HCT116 (cell line): ENCODE results near the gene WWOX. TPM values are rescaled to one million over a fixed set of nuclear protein-coding genes. Genes with fewer than 3 reads are reported as not detected.

Experiments used
- ATAC-seq: fragments of 200-7000 bp; cut with Tn5 transposase; 2 replicates; pipeline ENCODE4 v1.9.1; 2020; ENCODE audit warnings: mild to moderate bottlenecking, moderate library complexity
- BruUV-seq: library from RNA; stranded (reverse); fragments of 400-500 nt; replicated peaks from 2 replicates; lab custom pipeline; 2021; lab: Mats Ljungman, UMichigan
- CTCF ChIA-PET: fragments of 300-600 bp; sonication (Branson Sonifier 250); formaldehyde crosslinking; loops from one replicate; lab custom pipeline; 2021; ENCODE audit warnings: antibody characterized with exemption; lab: Charles Lee
- POLR2A ChIA-PET: fragments of 300-600, 350-600 bp; sonication (Branson Sonifier 250); formaldehyde crosslinking; loops from one replicate; lab custom pipeline; 2021; ENCODE audit warnings: antibody characterized with exemption; lab: Charles Lee
- RAD21 ChIA-PET, 2 experiments: fragments of 300-600 bp; sonication (Branson Sonifier 250); formaldehyde crosslinking; loops; one replicate each; lab custom pipeline; 2023; ENCODE audit warnings: low total read pairs in 2 of 2; ENCODE audit not compliant: uncharacterized antibody in 2 of 2, unreplicated experiment in 2 of 2, low non-redundant PET in 1 of 2; lab: Charles Lee
- DNase-seq: peaks from one replicate; pipeline ENCODE4 v3.0.0-alpha.2; 2010; ENCODE audit warnings: low read depth, low spot score
- H2AFZ ChIP-seq: fragments of 200-600 bp; shearing (Covaris generic), sonication (generic); 2 replicates; pipeline ENCODE4 v1.6.1; 2017; ENCODE audit warnings: low read depth, mixed run types, mixed read lengths, antibody characterized with exemption, low read length; ENCODE audit not compliant: poor library complexity, severe bottlenecking
- H3K27ac ChIP-seq: 2 replicates; pipeline ENCODE4 v1.5.1; 2012; ENCODE audit warnings: low read depth, low read length
- H3K27me3 ChIP-seq: fragments of 200-600 bp; sonication (generic); 2 replicates; pipeline ENCODE4 v1.6.1; 2016; ENCODE audit warnings: mixed run types, low read length, mixed read lengths; ENCODE audit not compliant: insufficient read depth
- H3K36me3 ChIP-seq, 2 experiments: fragments of 200-500 bp in 1 of 2; fragments of 200-600 bp in 1 of 2; sonication (Bioruptor generic) in 1 of 2; sonication (generic) in 1 of 2; 2 replicates each; pipeline versions ENCODE4 v1.5.1 to v1.6.1; 2014 to 2016; ENCODE audit warnings: low read length in 2 of 2, inconsistent platforms in 1 of 2, mixed read lengths in 1 of 2, mixed run types in 1 of 2; ENCODE audit not compliant: insufficient read depth in 2 of 2, control insufficient read depth in 1 of 2
- H3K4me1 ChIP-seq, 2 experiments: fragments of 200-600 bp in 1 of 2; sonication (generic) in 1 of 2; 2 replicates each; pipeline versions ENCODE4 v1.5.1 to v1.6.1; 2012 to 2017; ENCODE audit warnings: low read length in 2 of 2, inconsistent platforms in 1 of 2, mild to moderate bottlenecking in 1 of 2, mixed read lengths in 1 of 2, mixed run types in 1 of 2, moderate library complexity in 1 of 2; ENCODE audit not compliant: insufficient read depth in 2 of 2, control insufficient read depth in 1 of 2
- H3K4me2 ChIP-seq: fragments of 200-600 bp; sonication (generic); 2 replicates; pipeline ENCODE4 v1.6.1; 2017; ENCODE audit warnings: mixed run types, low read length, mixed read lengths
- H3K4me3 ChIP-seq, 2 experiments: fragments of 200-600 bp in 1 of 2; sonication (generic) in 1 of 2; replicated peaks in 1 of 2; 2 replicates each; pipeline ENCODE4 v1.5.1; 2011 to 2016; ENCODE audit warnings: low read length in 2 of 2, control low read depth in 1 of 2, low read depth in 1 of 2, mild to moderate bottlenecking in 1 of 2, mixed read lengths in 1 of 2, mixed run types in 1 of 2
- H3K79me2 ChIP-seq: fragments of 200-600 bp; sonication (generic); 2 replicates; pipeline ENCODE4 v1.6.1; 2017; ENCODE audit warnings: mild to moderate bottlenecking, mixed run types, low read length, moderate library complexity, mixed read lengths; ENCODE audit not compliant: insufficient read depth
- H3K9ac ChIP-seq: fragments of 200-600 bp; sonication (generic); 2 replicates; pipeline ENCODE4 v1.6.1; 2016; ENCODE audit warnings: low read length, mixed read lengths
- H3K9me2 ChIP-seq: fragments of 200-600 bp; sonication (generic), shearing (Covaris generic); 2 replicates; pipeline ENCODE4 v1.6.1; 2017; ENCODE audit warnings: mixed run types, mild to moderate bottlenecking, moderate library complexity; ENCODE audit not compliant: insufficient read depth
- H3K9me3 ChIP-seq, 2 experiments: fragments of 200-500 bp in 1 of 2; fragments of 200-600 bp in 1 of 2; sonication (Bioruptor generic) in 1 of 2; sonication (generic) in 1 of 2; 2 replicates each; pipeline ENCODE4 v1.6.1; 2014 to 2017; ENCODE audit warnings: low read length in 2 of 2, mixed read lengths in 2 of 2, inconsistent platforms in 1 of 2, low read depth in 1 of 2, mild to moderate bottlenecking in 1 of 2, mixed run types in 1 of 2, moderate library complexity in 1 of 2; ENCODE audit not compliant: control insufficient read depth in 1 of 2, insufficient read depth in 1 of 2
- H4K20me1 ChIP-seq: fragments of 200-600 bp; sonication (generic), shearing (Covaris generic); 2 replicates; pipeline ENCODE4 v1.6.1; 2017; ENCODE audit warnings: mixed run types, mild to moderate bottlenecking, moderate library complexity; ENCODE audit not compliant: insufficient read depth
- CBX3 ChIP-seq: IDR thresholded peaks from 2 replicates; pipeline ENCODE4 v1.6.1; 2012; ENCODE audit warnings: low read depth
- CEBPB ChIP-seq: IDR thresholded peaks from 2 replicates; pipeline ENCODE4 v1.6.1; 2012; ENCODE audit warnings: low read depth
- EZH2 ChIP-seq: fragments of 200-600 bp; sonication (generic); IDR thresholded peaks from 2 replicates; pipeline ENCODE4 v1.6.1; 2017; ENCODE audit warnings: antibody characterized with exemption, mixed run types
- JUND ChIP-seq: IDR thresholded peaks from 2 replicates; pipeline ENCODE4 v1.6.1; 2012
- POLR2A ChIP-seq: IDR thresholded peaks from 2 replicates; pipeline ENCODE4 v1.7.0; 2011; ENCODE audit warnings: borderline replicate concordance; ENCODE audit not compliant: insufficient read depth, insufficient read length; ENCODE audit errors: extremely low read depth
- RAD21 ChIP-seq: IDR thresholded peaks from 2 replicates; pipeline ENCODE4 v1.6.1; 2012; ENCODE audit warnings: low read depth, mild to moderate bottlenecking
- REST ChIP-seq: IDR thresholded peaks from 2 replicates; pipeline ENCODE4 v1.6.1; 2012; ENCODE audit warnings: low read depth
- ZFX ChIP-seq: fragments of 450-650 bp; IDR thresholded peaks from 2 replicates; pipeline ENCODE4 v1.6.1; 2017
- intact Hi-C: fragments of 100-400 bp; cut with micrococcal nuclease; formaldehyde crosslinking; loops from 2 replicates; pipeline ENCODE4 v1.10.0; 2022
- total RNA-seq: library from RNA; stranded (reverse); gene quantifications from one replicate; pipeline ENCODE4 v1.2.1, GENCODE V29; 2021; ENCODE audit not compliant: unreplicated experiment
- TF ChIP-seq, protein P1 (sequence below), 3 experiments: fragments of 200-600 bp in 1 of 3; sonication (generic) in 1 of 3; IDR thresholded peaks in 2 of 3; conservative IDR thresholded peaks in 1 of 3; 2 replicates each; pipeline ENCODE4 v1.5.1; 2012 to 2017; ENCODE audit warnings: low read depth in 2 of 3, low read length in 2 of 3, antibody characterized with exemption in 1 of 3, borderline replicate concordance in 1 of 3, control low read depth in 1 of 3, mild to moderate bottlenecking in 1 of 3, mixed read lengths in 1 of 3, mixed run types in 1 of 3, moderate library complexity in 1 of 3; ENCODE audit not compliant: insufficient read depth in 1 of 3

The WWOX gene
- total RNA-seq, 1 experiment from 2014 or later: 13.7 TPM

GRCh38 chr16:78487471-78487870, 388.0 kb downstream of the WWOX start:
- Histone ChIP-seq H3K4me2 (no peak overlapping the region), H3K4me3 (no peak overlapping the region), H3K4me1 (no peaks in the 10 kb centered on the region), H3K79me2 (no peaks in the 10 kb centered on the region), H3K9ac (no peak overlapping the region), H3K27ac (no peak overlapping the region), H2AFZ (no peak overlapping the region), H3K36me3 (no peaks in the 10 kb centered on the region), H3K9me2 (no peaks in the 10 kb centered on the region), H3K27me3 (no peaks in the 10 kb centered on the region), H4K20me1 (no peaks in the 10 kb centered on the region), H3K9me3 (no peaks in the 10 kb centered on the region)
- ChIA-PET CTCF (no interaction called here), POLR2A (no interaction called here), RAD21 (no interaction called here)
- intact Hi-C loops: no loop called here
- no peak for ATAC-seq
- DNase-seq: no peak
- TF ChIP-seq, protein P1, sequence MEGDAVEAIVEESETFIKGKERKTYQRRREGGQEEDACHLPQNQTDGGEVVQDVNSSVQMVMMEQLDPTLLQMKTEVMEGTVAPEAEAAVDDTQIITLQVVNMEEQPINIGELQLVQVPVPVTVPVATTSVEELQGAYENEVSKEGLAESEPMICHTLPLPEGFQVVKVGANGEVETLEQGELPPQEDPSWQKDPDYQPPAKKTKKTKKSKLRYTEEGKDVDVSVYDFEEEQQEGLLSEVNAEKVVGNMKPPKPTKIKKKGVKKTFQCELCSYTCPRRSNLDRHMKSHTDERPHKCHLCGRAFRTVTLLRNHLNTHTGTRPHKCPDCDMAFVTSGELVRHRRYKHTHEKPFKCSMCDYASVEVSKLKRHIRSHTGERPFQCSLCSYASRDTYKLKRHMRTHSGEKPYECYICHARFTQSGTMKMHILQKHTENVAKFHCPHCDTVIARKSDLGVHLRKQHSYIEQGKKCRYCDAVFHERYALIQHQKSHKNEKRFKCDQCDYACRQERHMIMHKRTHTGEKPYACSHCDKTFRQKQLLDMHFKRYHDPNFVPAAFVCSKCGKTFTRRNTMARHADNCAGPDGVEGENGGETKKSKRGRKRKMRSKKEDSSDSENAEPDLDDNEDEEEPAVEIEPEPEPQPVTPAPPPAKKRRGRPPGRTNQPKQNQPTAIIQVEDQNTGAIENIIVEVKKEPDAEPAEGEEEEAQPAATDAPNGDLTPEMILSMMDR (IDR thresholded peaks at IDR 0.05 in 2 of 3, conservative IDR thresholded peaks at IDR 0.05 in 1 of 3; ENCODE audit: borderline replicate concordance in 1 of 3, insufficient read depth in 1 of 3, low read depth in 2 of 3, low read length in 2 of 3): no peak
- TF ChIP-seq CEBPB: no peak
- no peak for TF ChIP-seq POLR2A
- TF ChIP-seq ZFX: no peak
- no peak for TF ChIP-seq CBX3
- no peak for TF ChIP-seq EZH2
- no peak for TF ChIP-seq RAD21
- no peak for TF ChIP-seq REST
- TF ChIP-seq JUND: no peak
- BruUV-seq: no TSS peak
